SKM-1 (cell line): Measurements from ENCODE around the gene GTF3C5.
"Not testable (repeated sequence)": the region's sequence is repeated elsewhere in the genome, so short reads cannot be mapped to it uniquely, and the experiment has no call there.

Source experiments
- DNase-seq: peaks from one replicate; lab custom pipeline; 2025; ENCODE audit not compliant: unreplicated experiment; lab: John Stamatoyannopoulos, UW

The GTF3C5 gene

DNA sequence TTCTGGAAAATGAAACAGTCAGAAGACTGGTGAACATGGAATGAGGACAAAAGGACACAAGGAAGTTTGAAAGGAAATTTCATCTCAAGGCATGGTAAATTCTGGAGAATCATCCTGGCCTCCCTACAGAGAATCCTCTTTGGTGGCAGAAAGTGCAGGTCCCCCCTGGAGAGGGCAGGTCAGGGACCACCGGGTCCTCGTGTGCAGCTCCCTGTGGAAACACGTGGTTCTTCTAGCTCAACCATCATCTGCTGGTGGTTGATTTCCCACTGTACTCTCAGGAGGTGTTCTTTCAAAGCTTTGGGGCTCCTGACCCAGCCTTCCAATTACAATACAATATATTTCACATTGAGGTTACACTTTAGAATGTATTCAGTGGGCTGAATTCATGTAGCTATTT, 2.6 kb upstream of the GTF3C5 start:
- DNase-seq, result no peak

DNA sequence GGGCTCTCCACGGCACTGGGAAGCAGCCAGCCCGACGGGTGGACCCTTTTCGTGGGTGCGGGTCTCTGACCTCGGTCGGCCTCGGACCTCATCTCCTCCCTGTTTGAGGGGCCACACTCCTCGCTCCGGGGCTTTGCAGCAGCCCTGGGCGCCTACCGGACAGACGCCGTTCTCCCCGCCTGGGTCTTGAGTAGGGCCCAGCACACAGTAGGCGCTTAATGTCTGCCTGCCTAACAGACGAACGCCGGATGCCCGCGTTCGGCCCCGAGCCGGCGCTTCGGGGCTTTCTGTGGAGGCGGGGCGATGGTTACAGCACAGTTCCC, 842 bp upstream of the GTF3C5 start:
- DNase-seq, result no peak

DNA sequence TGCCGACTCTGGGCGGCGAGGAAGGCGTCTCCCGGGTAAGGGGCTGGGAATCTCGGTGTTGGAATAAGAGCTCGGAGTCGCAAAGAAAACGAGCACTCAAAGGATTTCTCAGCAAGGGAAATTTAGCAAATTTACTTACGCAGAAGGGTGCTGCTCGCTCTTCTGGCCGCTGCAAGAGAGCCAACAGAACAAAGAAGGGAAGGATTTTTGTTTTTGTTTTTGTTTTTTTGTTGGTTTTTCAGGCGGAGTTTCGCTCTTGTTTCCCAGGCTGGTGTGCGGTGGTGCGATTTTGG, 279 bp downstream of the GTF3C5 start:
- no peak for DNase-seq

DNA sequence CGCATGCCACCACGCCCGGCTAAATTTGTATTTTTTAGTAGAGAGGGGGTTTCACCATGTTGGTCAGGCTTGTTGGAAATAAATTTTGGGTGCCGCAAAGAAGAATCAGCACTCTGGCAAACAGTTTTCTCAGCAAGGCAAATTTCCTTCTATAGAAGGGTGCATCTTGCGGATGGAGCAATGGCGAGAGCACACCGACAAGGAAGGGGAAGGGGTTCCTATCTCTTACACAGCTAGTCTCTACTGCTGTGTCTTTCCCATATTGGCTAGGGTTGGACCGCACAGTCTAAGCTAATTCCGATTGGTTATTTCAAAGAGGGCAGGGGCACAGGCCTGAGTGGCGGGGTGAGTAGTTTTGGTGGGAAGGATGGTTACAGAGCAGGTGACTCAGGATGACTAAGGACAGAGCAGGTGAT, 707 bp downstream of the GTF3C5 start:
- DNase-seq, result no peak

- no peak for DNase-seq
These were observed 1.4 kb downstream of the GTF3C5 start for GRCh38 chr9:133032171-133032570.

DNA sequence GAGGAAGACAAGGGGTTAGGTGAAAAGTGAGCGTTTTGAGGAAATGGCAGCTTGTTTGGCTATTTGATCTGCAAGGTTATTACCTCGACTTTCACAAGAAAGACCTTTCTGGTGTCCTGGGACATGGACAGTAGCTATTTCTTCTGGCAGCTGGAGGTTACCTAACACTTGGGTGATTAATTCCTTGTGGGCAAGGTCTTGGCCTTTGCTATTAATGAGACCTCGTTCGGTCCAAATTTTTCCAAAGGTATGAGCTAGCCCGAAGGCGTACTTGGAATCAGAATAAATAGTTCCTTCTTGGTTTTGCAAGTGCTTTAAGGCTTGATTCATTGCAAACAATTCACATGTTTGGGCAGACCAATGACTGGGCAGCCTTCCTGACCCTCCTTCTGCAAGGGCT, 4.9 kb downstream of the GTF3C5 start:
- no peak for DNase-seq

DNA sequence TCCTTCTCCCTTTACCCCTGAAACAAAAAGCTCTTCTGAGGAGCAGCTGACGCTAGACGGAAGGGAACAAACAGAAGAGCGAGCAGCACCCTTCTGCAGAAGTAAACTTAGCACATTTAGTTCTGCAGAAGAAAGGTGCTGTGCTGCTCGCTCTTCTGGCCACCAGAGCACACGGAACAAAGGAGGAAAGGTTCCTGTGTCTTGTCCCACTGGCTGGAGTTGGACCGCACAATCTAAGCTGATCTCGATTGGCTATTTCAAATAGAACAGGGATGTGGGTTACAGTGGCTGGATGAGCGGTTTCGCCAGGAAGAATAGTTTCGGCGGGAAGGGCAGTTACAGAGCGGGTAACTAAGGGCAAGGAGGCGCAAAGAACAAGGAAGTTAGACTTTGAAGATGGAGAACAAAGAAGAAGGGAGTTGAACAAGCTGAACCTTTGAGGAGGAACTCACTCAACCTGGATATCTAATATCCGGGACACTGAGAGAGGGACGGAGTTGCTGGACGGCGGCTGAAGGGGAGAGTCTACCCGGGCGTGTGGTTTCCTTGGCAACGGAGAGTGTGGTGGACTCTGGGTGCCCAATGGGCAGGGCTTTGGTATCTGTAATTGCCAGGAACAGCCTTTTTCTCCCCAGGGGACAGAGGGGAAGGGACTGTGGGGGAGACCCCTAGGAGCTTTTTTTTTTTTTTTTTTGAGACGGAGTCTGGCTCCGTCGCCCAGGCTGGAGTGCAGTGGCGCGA, 7.1 kb downstream of the GTF3C5 start:
- no peak for DNase-seq

DNA sequence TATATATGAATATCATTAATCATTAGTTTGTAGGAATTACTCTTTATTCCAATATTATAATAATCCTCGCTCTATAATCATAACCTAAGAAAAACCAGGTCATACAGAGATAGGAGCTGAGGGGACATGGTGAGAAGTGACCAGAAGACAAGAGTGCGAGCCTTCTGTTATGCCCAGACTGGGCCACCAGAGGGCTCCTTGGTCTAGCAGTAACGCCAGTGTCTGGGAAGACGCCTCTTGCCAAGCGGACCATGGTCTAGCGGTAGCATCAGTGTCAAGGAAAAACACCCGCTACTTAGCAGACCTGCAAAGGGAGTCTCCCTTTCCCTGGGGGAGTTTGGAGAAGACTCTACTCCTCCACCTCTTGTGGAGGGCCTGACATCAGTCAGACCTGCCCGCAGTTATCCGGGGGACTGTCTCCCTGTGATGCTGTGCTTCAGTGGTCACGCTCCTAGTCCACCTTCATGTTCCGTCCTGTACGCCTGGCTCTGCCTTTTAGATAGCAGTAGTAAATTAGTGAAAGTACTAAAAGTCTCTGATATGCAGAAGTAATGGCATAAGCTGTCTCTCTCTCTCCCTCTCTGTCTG, 10.2 kb downstream of the GTF3C5 start:
- not testable (repeated sequence) for DNase-seq

DNA sequence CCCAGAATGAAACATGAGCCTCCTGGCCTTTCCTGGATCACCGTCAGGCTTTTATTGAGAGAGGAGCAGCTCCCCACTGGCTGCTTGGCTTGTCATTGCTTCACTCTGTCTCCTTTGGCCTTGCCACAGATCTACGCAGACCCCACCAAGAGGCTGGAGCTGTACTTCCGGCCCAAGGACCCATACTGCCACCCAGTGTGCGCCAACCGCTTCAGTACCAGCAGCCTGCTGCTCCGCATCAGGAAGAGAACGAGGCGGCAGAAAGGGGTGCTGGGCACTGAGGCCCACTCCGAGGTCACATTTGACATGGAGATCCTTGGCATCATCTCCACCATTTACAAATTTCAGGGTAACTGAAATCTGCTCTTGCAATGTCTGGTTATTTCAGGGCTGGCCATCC, 11.2 kb downstream of the GTF3C5 start:
- DNase-seq, result no peak

- DNase-seq, result no peak
These were observed 11.9 kb downstream of the GTF3C5 start for GRCh38 chr9:133042676-133043075.

GRCh38 chr9:133043449-133044035, 12.7 kb downstream of the GTF3C5 start:
- no peak for DNase-seq

DNA sequence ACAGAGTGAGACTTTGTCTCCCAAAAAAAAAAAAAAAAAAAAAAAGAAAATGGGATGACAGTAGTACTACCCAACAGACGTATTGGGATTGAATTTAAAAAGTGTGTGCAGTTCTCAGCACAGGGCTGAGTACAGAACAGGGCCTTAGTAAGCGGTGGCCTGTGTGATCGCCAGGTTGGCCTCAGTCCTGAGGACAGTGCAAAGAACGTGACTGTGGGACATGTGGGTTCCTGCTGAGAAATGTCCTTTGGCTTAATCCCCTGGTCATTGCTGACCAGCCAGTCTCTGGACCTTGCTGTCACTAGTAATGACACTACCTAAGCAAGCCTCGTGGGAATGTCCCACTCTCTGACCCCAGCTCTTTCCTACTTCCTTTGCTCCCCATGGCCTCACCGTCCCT, 13.3 kb downstream of the GTF3C5 start:
- DNase-seq, result no peak

DNA sequence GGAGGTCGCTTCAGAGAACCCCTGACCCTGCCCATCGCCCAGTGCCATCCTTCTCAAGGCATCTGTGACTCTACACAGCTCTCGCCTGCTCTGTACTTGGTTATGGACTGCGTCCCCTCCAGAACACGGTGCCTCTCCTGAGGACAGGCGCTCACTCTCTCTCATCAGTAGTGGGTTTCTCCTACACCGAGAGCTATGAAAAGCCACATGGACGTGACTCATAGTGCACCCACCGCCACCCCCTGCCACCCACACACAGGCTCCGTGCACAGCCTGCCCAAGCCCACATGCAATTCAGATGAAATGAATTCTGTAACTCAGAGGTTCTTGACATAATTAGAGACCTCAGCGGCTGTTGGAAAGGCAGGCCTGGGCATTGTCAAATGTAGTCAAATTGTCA, 13.9 kb downstream of the GTF3C5 start:
- no peak for DNase-seq

DNA sequence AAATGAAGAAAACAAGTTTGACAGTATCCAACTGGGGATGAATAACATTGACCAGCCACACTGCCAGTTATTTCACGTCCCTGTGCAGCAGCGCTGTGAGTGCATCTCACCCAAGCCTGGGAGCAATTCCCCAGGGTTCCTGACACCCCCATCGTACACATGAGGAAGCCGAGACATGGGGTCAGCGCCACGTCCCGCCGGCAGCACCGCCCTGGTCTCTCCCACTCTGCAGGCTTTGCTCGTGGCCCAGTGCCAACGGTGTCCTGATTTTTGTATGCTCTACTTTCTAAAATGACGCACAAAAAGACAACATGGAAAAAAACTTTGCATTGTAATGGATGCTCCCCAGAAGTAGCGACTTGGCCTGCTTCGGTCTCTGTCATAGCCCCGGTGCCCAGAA, 14.3 kb downstream of the GTF3C5 start:
- no peak for DNase-seq

DNA sequence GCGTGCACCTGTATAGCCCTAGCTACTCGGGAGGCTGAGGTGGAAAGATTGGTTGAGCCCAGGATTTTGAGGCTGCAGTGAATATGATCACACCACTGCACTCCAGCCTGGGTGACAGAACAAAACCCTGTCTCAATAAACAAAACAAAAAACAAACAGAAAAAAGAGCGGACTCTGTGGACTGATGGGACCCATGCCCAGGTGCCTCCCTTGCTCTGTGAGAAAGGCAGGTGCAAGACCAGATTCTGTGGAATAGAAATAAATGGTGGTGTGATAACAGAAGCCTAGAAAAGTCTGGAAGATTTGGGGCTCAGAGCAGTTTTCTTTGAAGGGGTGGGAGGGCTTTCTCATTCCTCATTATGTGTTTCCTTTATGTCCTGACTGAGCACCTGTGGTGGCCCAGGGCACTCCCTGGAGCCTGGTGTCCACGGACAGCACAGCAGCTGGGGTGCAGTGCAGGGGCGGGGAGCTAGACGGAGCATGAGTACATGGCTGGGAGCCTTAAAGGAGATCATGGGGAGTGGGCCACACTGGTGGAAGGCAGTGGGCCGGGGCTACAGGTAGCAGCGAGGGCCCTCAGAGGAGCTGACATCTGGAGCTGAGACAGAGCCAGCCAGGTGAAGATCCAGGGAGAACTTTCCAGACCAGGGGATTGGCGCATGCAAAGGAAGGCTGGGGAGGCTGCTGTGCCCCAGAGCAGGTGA, 15.6 kb downstream of the GTF3C5 start:
- DNase-seq, result no peak

DNA sequence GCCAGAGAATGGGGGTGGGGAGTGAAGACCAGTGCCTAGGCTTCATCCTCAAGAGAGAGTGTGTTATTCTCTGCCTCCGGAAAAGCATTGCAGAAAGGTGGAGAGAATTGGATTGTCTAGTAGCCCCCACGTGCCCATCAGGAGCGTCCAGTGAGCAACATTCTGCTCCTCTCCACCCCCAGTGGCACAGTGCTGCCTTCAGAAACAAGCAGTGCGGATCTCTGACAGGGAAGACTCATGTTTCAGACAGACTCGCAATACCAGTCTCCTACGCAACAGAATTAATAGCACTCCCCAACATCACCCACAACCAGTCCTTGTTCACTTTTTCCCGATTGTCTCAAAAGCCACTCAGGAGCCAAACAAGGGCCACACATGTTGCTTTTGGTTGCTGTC, 16.1 kb downstream of the GTF3C5 start:
- no peak for DNase-seq

- no peak for DNase-seq
These were observed 17.8 kb downstream of the GTF3C5 start for GRCh38 chr9:133048595-133048994.

DNA sequence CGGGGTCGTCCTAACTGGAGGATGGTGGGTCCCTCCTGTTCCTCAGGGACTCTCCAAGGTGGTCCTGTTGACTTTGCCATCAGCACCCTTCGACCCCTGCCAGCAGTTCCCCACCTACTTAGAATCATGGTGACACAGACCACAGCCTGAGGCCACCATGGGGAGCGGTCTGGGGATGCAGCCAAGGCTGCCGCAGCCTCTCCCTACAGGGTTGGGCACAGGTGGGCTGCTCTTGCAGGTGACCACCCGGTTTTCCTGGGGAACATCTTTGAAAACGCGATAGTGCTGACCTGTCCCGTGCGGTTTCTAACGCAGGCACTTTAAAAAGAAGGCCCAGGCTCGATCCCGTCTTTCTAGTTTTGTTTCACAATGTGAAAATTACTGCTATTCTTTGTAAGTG, 18.2 kb downstream of the GTF3C5 start:
- no peak for DNase-seq

- DNase-seq, result no peak
These were observed 19.3 kb downstream of the GTF3C5 start for GRCh38 chr9:133050142-133050541.

- DNase-seq, result no peak
These were observed 20.0 kb downstream of the GTF3C5 start for GRCh38 chr9:133050781-133051180.

- DNase-seq, result no peak
These were observed 20.6 kb downstream of the GTF3C5 start for GRCh38 chr9:133051281-133051900.

DNA sequence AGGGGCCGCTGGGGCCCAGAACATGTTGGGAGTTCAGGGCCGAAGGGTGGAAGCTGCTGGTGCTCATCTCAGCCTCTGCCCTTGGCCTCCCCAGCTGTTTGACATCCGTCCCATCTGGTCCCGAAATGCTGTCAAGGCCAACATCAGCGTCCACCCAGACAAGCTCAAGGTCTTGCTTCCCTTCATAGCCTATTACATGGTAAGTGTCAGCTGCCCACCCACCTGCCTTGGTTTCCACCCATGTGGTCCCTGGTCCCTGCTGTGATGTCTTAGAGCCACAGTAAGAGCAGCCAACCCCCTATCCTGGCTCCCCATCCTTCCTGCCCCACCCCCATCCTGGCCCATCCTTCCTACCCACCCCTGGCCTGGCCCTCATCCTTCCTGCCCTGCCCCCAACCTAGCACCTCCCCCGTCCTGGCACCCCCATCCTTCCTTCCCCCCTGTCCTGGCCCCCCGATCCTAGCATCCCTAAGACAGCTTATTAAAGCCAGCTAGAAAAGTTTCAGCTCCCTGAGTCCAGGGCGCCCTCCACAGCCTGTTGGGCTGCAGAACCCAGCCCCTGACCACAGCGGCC, 21.3 kb downstream of the GTF3C5 start:
- no peak for DNase-seq
